Skeletal muscle satellite cell (primary cell): Measurements from ENCODE around the gene GNB1.

ENCODE experiments used
- H3K27me3 ChIP-seq: 2 replicates; pipeline ENCODE4 v1.7.0; 2013; ENCODE audit warnings: low read length; ENCODE audit not compliant: control insufficient read depth, insufficient read depth
- H3K36me3 ChIP-seq: 2 replicates; pipeline ENCODE4 v1.7.0; 2013; ENCODE audit warnings: mild to moderate bottlenecking, control low read depth, low read length; ENCODE audit not compliant: insufficient read depth
- H3K4me1 ChIP-seq: 2 replicates; pipeline ENCODE4 v1.7.0; 2013; ENCODE audit warnings: low read length; ENCODE audit not compliant: control insufficient read depth, insufficient read depth
- H3K4me2 ChIP-seq: 2 replicates; pipeline ENCODE4 v1.7.0; 2013; ENCODE audit warnings: mild to moderate bottlenecking, low read length
- H3K4me3 ChIP-seq: 2 replicates; pipeline ENCODE4 v1.7.0; 2013; ENCODE audit warnings: low read length
- H3K9ac ChIP-seq: 2 replicates; pipeline ENCODE4 v1.7.0; 2013; ENCODE audit warnings: mild to moderate bottlenecking, low read depth, low read length, moderate library complexity
- H3K9me3 ChIP-seq: replicated peaks from 2 replicates; pipeline ENCODE4 v1.7.0; 2013; ENCODE audit warnings: mild to moderate bottlenecking, control low read depth, low read length

Gene GNB1

DNA sequence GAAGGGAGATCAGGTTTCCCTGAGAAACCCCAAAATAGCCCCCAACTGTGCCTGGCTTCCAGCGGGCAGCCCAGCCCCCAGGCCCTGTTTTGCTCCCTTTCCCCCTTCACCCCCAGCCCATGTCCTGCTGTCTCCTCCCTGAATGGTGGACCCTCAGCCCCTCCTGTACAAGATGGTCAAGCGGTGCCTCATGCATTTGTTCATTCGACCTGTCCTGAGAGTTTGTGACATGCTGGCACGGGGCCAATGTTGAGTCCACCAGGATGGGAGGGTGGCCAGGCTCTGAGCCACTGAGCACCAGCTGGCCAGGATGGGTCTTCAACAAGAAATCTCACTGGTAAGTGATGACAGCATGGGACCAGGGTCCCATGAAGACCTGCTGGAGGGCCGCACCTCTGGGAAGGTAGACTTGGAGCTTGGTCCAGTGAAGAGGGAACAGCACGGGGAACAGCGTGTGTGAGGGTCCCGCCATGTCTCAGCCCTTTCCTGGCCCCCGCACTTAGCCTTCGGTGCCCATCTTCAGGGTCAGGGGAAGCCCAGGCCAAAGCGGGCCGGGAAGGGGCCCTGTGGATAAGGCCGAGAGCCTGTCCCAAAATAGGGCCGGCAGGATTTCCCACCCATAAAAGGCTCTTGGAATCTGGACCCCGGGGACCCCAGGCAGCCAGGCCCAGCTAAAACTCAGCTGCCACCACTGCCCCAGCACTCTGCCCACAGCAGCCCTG, 24.2 kb upstream of the GNB1 start, which contains the start of gene CALML6:
TSS of gene CALML6 (plus strand) at position 290 of the 722 bp plus-strand sequence. CDS start at position 311, 21 bp downstream.
- Histone ChIP-seq H3K36me3 (no peaks in the 10 kb centered on the region), H3K4me1 (peaks cover 16% of the 10 kb centered on the region), H3K4me3 (no peak within 1 kb of the TSS), H3K9ac (no peak within 1 kb of the TSS), H3K9me3 (no peaks in the 10 kb centered on the region), H3K27me3 (peaks cover 15% of the 10 kb centered on the region), H3K4me2 (no peak within 1 kb of the TSS)

DNA sequence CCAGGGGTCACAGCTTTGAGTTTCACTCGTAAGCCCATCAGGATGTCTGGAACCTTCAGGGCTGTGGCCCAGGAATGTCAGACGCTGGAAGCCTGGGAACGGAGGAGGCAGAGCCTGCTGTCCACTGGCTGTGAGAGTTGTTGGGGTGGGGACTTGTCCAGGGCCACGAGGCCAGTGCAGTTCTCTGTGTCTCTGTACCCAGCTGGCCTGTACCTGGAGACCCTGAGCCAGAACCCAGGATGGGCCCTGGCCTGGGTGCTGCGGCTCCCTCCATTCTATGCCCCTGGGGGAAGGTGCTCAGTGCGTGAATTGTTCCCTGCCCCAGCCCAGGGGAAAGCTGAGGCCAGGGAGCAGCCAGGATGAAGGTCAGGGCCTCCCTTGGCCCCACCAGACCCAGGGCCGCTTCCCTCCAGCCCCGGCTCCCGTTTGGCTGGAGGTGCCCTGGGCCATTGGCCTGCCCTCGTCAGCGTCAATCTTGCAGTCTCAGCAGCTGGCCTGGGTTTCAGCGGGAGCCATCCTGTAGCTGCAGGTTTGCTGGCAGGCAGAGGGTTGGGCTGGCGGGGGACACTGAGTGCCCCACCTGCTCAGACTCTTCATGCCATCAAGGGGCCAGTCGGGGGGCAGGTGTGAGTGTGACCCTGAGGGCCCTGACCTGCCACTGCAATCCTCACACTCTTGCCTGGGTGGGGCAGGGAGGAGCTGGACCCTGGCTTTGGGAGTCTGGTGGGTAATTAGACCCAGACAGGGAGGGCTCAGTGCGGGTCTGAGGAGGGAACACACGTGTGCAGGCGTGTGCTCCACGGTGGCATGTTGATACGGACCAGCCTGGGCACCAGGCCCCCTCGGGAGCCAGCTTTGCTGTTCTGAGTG, 23.4 kb upstream of the GNB1 start:
- no peaks in the 10 kb centered on the region for H3K36me3 ChIP-seq
- no peak overlapping the region for H3K4me3 ChIP-seq
- H3K9me3 ChIP-seq: no peaks in the 10 kb centered on the region
- H3K27me3 ChIP-seq: peaks cover 15% of the 10 kb centered on the region
- H3K9ac ChIP-seq: no peak overlapping the region
- peaks cover 17% of the 10 kb centered on the region for H3K4me1 ChIP-seq
- H3K4me2 ChIP-seq: no peak overlapping the region

DNA sequence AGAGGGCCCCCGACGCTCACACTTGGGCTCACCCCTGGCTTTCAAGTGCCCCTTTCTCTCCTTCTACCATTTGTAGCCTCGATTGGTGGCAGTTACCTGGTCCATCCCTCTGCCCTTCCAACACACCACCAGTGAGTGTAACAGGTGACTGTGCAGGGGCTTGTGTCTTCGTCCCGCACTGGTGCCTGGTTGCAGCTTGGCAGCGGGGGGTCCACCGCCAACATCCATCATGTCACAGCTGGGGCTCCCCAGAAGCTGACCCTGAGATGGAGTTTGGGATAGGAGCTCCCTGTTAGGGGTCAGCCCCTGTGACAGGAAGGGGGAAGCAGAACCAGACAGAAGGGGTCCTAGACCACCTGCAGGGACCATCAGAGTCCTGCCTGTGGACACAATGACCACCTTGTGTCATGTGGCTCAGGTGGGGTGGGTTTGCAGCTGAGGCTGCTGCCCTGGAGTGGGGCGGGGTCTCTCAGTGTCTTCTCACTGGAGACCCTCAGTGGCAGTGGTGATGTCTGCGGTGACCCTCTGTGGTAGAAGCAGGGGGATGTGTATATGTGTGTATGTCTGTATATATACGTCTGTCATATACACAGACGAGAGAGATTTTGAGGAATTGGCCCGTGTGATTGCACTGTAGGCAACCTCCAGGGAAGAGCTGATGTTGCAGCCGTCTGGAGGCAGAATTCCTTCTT, 20.6 kb upstream of the GNB1 start:
- Histone ChIP-seq H3K4me1 (peaks cover 14% of the 10 kb centered on the region), H3K4me2 (no peak overlapping the region), H3K9me3 (no peaks in the 10 kb centered on the region), H3K36me3 (no peaks in the 10 kb centered on the region), H3K27me3 (peaks cover 3% of the 10 kb centered on the region), H3K4me3 (no peak overlapping the region), H3K9ac (no peak overlapping the region)

DNA sequence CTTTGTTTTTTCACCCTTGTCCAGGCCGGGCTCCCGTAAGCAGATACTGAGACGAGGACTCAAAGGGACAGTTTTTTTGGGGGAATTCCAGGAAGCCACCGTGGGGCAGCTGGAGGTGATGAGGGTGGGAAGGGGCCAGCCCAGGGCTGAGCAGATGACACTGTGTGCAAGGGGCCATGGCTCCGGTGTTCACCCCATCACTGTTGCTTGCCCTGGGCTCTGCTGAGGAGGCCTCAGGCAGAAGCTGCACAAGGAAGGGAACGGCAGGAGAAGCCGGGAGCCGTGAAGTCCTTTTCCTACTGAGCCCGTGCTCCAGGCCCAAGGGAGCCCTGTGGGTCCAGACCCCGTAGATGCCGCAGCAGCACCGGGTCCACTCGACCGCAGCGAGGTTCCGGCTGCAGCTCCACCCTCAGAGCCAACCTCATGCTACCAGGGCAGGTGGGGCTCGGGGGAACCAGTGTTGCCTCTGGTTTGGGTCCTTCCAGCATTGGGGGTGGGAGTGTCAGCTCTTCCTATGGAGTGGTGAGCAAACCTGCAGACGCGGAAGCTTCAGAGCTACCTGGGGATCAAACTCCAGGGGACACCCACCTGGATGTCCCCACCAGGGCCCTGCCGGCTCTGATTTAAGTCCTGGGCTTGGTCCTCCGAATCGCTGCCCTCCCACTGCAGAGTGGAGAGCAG, 19.9 kb upstream of the GNB1 start:
- Histone ChIP-seq H3K27me3 (peaks cover 3% of the 10 kb centered on the region), H3K9me3 (no peaks in the 10 kb centered on the region), H3K9ac (no peak overlapping the region), H3K4me1 (peaks cover 14% of the 10 kb centered on the region), H3K36me3 (no peaks in the 10 kb centered on the region), H3K4me2 (no peak overlapping the region), H3K4me3 (no peak overlapping the region)

DNA sequence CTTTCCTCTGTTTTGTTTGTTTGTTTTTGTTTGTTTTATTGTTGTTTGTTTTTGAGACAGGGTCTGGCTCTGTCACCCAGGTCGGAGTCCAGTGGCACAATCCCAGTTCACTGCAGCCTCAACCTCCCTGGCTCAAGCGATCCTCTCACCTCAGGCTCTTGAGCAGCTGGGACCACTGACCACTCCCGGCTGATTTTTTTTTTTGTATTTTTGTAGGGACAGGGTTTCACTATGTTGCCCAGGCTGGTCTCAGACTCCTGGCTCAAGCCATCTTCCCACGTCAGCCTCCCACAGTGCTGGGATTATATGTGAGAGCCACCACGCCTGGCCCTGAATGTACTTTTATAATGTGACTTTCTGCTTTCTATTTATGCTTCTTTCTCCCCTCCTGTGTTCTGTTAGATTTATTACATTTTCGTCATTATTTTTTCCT, 19.2 kb upstream of the GNB1 start:
- no peaks in the 10 kb centered on the region for H3K9me3 ChIP-seq
- peaks cover 3% of the 10 kb centered on the region for H3K27me3 ChIP-seq
- H3K36me3 ChIP-seq: no peaks in the 10 kb centered on the region
- H3K4me3 ChIP-seq: peak overlapping the region; percentile 74
- H3K9ac ChIP-seq: peak overlapping the region; percentile 82
- peak overlapping the region; percentile 97 for H3K4me2 ChIP-seq
- peaks cover 14% of the 10 kb centered on the region for H3K4me1 ChIP-seq

DNA sequence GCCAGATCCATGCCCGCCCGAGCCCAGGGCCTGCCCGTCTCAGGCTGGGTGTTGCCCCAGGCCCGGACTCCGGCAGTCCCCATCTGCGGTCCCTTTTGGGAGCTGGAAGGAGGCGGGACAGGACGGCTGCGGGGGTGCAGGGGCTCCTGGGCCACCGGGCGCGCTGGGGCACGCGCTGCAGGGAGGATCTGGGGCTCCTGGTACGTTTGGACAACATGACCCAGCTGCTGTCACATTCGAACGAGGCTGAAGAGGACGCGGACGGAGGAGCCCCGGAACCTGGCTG, 17.6 kb upstream of the GNB1 start:
- Histone ChIP-seq H3K9ac (peak overlapping the region; percentile 97), H3K4me3 (peak overlapping the region; percentile 98), H3K27me3 (no peaks in the 10 kb centered on the region), H3K4me1 (peaks cover 14% of the 10 kb centered on the region), H3K9me3 (no peaks in the 10 kb centered on the region), H3K4me2 (peak overlapping the region; percentile 88), H3K36me3 (no peaks in the 10 kb centered on the region)

DNA sequence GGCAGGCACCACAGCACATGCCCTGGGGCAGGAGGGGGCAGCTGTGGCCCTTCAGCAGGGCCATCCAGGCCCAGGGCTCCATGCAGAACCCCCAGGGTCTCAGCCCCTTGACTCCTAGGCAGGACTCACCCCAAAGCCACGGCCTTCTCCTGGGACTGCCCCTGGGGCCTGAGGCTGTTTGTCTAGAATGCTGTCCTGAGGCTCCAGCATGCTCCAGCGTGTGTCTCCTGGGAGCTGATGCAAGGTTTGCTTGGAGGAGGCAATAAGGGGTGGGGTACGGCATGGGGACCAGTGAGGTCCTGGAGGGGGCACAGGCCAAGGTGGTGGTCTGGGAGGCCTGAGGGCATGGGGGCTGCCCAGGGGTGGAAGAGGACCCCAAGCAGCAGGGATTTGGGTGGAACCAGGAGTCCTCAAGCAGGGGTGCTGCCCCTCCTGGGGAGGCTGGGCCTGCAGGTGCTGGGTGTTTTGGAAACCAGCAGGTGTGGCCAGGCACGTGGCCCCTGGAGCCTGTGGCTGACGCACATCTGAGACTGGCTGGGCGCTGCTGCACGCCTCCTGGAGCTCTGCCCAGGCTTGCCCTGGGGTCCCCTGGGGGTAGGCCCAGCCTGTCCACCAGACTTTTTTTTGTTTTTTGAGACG, 16.3 kb upstream of the GNB1 start:
- Histone ChIP-seq H3K9ac (no peak overlapping the region), H3K9me3 (no peaks in the 10 kb centered on the region), H3K36me3 (no peaks in the 10 kb centered on the region), H3K27me3 (no peaks in the 10 kb centered on the region), H3K4me2 (no peak overlapping the region), H3K4me3 (no peak overlapping the region), H3K4me1 (peaks cover 14% of the 10 kb centered on the region)

DNA sequence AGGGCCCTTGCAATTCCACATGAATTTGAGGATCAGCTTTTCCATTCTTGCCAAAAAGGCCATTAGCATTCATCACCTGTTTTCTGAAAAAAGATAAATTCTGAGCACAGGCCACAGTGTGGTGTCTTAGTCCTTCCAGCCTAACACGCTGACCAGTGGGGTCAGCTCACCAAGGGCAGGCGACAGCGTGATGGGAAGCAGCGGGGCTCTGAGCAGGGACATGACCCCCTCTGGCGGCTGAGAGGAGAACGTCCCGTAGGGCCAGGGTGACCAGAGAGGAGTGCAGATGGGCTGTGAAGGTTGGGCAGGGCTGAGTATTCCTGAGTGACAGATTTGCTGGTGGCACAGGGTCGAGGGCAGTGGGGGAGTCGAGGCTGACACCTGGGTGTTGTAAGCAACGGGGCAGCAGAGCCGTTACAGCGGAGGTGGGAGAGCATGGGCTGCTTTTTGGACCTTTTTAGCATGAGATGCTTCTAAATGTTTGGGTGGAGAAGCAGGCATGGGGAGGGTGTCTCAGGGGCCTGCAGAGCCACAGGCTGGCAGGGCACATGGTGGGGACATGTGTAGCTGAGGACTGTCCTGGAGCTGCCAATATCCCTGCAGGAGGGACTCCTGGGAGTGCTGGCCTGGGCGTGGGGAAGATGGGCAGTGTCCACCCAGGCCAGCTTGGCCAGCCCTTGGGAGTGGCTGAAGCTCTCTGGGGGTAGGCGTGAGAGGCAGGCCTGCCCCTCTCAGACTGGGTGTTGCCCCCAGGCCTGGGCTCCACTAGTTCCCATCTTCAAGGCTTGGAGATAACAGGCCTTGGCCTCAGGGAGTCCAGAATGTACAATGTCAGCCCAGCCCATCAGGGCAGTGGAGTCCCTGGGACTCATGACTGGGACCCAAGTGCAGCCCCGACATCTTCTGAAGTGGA, 15.6 kb upstream of the GNB1 start:
- Histone ChIP-seq H3K4me2 (no peak overlapping the region), H3K9me3 (no peaks in the 10 kb centered on the region), H3K4me1 (peaks cover 14% of the 10 kb centered on the region), H3K36me3 (no peaks in the 10 kb centered on the region), H3K4me3 (no peak overlapping the region), H3K27me3 (no peaks in the 10 kb centered on the region), H3K9ac (no peak overlapping the region)

DNA sequence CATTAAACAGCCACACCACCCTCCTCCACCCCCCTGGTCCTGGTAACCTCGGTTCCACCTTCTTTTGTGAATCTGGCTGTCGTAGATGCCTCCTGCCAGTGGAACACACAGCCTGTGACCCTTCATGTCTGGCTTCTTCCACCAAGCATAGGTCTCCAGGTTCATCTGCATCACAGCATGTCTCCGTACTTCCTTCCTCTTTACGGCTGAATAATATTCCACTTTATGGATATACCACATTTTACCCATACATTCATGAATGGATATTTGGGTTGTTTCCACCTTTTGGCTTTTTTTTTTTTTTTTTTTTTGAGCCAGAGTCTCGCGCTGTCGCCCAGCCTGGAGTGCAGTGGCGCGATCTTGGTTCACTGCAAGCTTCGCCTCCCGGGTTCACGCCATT, 12.3 kb upstream of the GNB1 start:
- Histone ChIP-seq H3K4me1 (peaks cover 4% of the 10 kb centered on the region), H3K4me3 (no peak overlapping the region), H3K4me2 (no peak overlapping the region), H3K9me3 (no peaks in the 10 kb centered on the region), H3K27me3 (no peaks in the 10 kb centered on the region), H3K36me3 (no peaks in the 10 kb centered on the region), H3K9ac (no peak overlapping the region)

DNA sequence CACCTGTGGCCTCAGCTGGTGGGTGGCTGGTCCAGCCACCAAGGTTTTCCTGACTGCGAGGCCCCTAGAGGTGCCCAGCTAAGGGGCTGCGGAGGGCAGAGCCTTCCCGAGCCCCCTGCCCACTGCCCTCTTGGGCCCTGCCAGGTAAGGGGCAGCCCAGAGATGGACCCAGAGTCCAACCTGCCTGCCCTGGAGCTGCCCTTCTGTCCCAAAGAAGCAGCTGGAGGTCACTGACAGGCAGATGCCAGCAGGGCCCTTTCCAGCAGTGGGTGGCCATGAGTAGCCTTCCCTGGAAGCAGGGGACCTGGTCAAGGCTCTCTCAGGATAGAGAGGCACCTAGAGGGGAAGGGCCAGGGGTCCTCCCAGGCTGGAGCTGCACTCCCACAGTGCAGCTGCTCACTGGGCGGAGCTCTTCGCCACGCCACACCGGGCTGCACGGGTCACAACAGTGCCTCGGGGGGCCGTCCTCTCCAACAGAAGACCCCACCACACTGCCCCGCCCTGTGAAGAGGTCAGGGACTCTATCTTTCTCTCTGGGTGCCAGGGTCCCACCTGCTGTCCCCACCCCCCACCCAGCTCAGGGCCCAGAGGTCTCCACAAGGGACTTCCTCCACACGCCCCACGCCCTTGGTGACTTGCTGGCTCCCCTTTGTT, 10.9 kb upstream of the GNB1 start:
- Histone ChIP-seq H3K4me3 (no peak overlapping the region), H3K4me1 (no peaks in the 10 kb centered on the region), H3K9ac (no peak overlapping the region), H3K9me3 (no peaks in the 10 kb centered on the region), H3K27me3 (no peaks in the 10 kb centered on the region), H3K4me2 (no peak overlapping the region), H3K36me3 (no peaks in the 10 kb centered on the region)
